ENCODE measurements around the gene TGFBI. TPM values are rescaled to one million over a fixed set of nuclear protein-coding genes. Genes with fewer than 3 reads are reported as not detected.

The TGFBI gene
- total RNA-seq, 1 donor from 2014 or later, result 43.2 TPM

DNA sequence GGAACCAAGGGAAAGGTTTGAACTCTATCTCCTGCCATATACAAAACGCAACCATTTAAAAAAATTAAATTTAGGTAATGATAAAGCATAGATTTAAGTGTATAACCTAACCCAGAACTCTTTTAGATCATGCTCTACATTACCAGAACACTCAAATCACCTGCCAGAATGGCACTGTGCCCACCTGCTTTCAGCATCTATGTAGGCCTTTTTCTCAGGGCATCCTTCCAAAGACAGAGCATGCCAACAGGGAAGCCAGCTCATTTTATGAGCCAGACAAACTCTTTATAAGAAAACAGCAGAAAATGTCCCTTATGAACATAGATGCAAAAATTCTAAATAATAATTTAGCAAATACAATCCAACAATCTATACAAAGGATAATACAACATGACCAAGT is 55.9 kb downstream of the TGFBI start:
- H3K4me3 ChIP-seq, result no peak overlapping the region
- no peak overlapping the region for H3K27ac ChIP-seq
- intact Hi-C loops (cut with DNase I), result loop anchor here (5.0 kb wide), 1 partner anchor 137 kb away; no protein-coding TSS in a partner anchor
- H3K9me3 ChIP-seq, result no peaks in the 10 kb centered on the region
- H3K27me3 ChIP-seq, result no peaks in the 10 kb centered on the region
- TF ChIP-seq POLR2A (IDR thresholded peaks at IDR 0.05) (no peak), POLR2AphosphoS5 (IDR thresholded peaks at IDR 0.05; ENCODE audit: insufficient read depth in 1 of 2, low read depth in 1 of 2) (no peak)
- TF ChIP-seq, protein P1, sequence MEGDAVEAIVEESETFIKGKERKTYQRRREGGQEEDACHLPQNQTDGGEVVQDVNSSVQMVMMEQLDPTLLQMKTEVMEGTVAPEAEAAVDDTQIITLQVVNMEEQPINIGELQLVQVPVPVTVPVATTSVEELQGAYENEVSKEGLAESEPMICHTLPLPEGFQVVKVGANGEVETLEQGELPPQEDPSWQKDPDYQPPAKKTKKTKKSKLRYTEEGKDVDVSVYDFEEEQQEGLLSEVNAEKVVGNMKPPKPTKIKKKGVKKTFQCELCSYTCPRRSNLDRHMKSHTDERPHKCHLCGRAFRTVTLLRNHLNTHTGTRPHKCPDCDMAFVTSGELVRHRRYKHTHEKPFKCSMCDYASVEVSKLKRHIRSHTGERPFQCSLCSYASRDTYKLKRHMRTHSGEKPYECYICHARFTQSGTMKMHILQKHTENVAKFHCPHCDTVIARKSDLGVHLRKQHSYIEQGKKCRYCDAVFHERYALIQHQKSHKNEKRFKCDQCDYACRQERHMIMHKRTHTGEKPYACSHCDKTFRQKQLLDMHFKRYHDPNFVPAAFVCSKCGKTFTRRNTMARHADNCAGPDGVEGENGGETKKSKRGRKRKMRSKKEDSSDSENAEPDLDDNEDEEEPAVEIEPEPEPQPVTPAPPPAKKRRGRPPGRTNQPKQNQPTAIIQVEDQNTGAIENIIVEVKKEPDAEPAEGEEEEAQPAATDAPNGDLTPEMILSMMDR (IDR thresholded peaks at IDR 0.05), result no peak
- H3K4me1 ChIP-seq, result peaks cover 24% of the 10 kb centered on the region
- H3K36me3 ChIP-seq, result no peaks in the 10 kb centered on the region
- no peak for DNase-seq (ENCODE audit: extremely low spot score in 2 of 2)

DNA sequence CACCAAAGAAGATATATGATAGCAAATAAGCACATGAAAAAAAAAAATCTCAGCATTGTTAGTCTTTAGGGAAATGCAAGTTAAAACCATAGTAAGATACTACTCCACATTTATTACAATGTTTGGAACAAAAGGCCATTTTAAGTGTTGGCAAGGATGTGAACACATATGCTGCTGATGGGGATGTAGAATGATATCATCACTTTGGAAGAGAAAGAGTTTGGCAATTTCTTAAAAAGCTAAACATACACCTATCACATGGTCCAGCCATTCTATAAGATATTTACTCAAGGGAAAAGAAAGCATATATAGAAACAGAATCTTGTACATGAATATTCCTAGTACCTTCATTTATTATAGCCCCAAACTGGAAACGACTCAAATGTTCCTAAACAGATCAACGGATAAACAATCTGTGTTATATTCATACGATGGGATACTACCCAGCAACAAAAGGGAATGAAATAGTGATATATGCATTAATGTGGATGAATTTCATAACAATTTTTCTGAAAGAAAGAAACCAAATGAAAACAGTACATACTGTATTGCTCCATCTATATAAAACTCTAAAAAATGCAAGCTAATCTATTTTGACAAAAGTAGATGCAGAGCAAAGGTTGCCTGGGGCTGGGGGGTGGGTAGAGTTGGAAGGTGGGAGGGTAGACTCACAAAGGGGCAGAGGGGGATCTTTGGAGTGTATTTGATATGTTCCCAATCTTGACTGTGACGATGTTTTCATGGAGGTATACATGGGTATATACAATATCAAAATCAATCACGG is 58.2 kb downstream of the TGFBI start:
- Histone ChIP-seq H3K36me3 (no peaks in the 10 kb centered on the region), H3K4me3 (no peak overlapping the region), H3K27ac (no peak overlapping the region), H3K4me1 (peaks cover 23% of the 10 kb centered on the region), H3K9me3 (no peaks in the 10 kb centered on the region), H3K27me3 (no peaks in the 10 kb centered on the region)
- TF ChIP-seq POLR2AphosphoS5 (IDR thresholded peaks at IDR 0.05; ENCODE audit: insufficient read depth in 1 of 2, low read depth in 1 of 2) (no peak), POLR2A (IDR thresholded peaks at IDR 0.05) (no peak)
- TF ChIP-seq, protein P1 (IDR thresholded peaks at IDR 0.05), result no peak
- intact Hi-C loops (cut with DNase I), result no loop called here
- no peak for DNase-seq (ENCODE audit: extremely low spot score in 2 of 2)

DNA sequence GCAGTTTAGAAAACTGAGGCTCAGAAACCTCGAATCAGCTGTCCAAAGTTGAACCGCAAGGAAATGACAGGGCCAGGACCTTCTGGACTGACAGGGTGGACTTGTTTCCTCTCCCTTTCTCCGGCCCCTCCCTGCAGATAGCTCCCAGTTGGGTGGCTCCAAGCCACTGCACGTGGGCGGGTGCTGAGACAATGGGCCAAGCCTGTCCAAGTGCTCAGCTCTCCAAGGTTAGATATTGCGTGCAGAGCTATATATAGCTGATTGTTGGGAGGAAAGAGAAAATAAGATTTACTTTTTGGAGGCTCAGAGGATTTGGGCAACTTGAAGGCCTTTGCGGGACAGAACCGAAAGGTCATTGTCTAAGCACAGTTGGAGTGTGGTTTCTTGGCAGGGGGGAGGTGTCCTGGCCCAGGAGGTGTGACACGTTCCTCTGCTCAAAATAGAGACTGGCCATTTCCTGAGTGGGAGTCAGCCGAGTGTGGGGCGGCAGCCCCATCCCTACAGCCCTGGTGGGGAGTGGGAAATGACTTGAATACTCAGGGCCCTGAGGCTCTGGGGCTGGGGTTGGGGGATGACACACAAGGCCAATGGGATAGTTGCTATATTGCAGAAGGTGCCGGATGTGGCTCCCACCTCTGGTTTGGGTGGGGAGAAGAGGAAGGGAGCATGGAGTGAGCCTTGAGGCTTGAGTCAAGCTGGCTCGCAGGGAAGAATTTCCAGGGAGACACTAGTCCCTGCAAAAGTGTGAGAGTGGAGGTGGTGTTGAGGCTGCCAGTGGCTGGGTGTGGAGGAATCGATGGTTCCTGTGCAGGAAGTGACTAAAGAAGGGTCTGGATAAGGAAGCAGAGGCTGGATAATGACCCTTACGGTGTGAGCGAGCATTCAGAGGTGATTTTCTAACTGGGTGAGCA is 59.4 kb downstream of the TGFBI start:
- TF ChIP-seq, protein P1 (IDR thresholded peaks at IDR 0.05), result no peak
- TF ChIP-seq POLR2AphosphoS5 (IDR thresholded peaks at IDR 0.05; ENCODE audit: insufficient read depth in 1 of 2, low read depth in 1 of 2), result peak; percentile 37 to 73
- Histone ChIP-seq H3K36me3 (no peaks in the 10 kb centered on the region), H3K27me3 (no peaks in the 10 kb centered on the region), H3K27ac (no peak overlapping the region), H3K4me3 (no peak overlapping the region), H3K4me1 (peaks cover 19% of the 10 kb centered on the region), H3K9me3 (no peaks in the 10 kb centered on the region)
- DNase-seq (ENCODE audit: extremely low spot score in 2 of 2), result peak in 1 of 2 donors; percentile 90
- intact Hi-C loops (cut with DNase I), result no loop called here

DNA sequence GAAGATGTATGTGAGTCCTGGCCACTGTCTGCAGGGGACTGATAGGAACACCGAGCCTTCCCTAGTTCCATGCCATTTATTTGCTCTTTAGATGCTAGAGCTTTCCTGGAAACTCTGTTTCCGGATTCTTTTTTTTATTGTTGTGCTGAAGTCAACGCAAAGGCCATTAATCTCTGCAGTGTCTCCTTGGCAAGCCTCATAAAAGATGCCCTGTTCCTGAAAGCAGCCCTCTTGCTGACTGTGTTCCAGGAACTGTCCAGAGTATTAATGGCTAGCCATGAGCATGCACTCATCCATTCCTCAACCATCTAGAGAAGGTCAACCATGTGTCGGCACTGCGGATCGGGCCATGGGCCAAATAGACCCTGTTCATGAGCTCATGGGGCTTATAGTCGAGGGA is 61.0 kb downstream of the TGFBI start:
- H3K36me3 ChIP-seq, result no peaks in the 10 kb centered on the region
- peak in 1 of 2 donors; percentile 28 for DNase-seq (ENCODE audit: extremely low spot score in 2 of 2)
- H3K27ac ChIP-seq, result no peak overlapping the region
- H3K27me3 ChIP-seq, result no peaks in the 10 kb centered on the region
- H3K4me1 ChIP-seq, result peaks cover 19% of the 10 kb centered on the region
- no peak overlapping the region for H3K4me3 ChIP-seq
- H3K9me3 ChIP-seq, result no peaks in the 10 kb centered on the region
- TF ChIP-seq, protein P1 (IDR thresholded peaks at IDR 0.05), result no peak
- peak in 1 of 2 donors; percentile 9 for TF ChIP-seq POLR2AphosphoS5 (IDR thresholded peaks at IDR 0.05; ENCODE audit: insufficient read depth in 1 of 2, low read depth in 1 of 2)
- intact Hi-C loops (cut with DNase I), result no loop called here
